ENCODE measurements around the gene OR5B17. TPM values are rescaled to one million over a fixed set of nuclear protein-coding genes. Genes with fewer than 3 reads are reported as not detected.

The OR5B17 gene
- total RNA-seq, 1 experiment from 2014 or later, result not detected

DNA sequence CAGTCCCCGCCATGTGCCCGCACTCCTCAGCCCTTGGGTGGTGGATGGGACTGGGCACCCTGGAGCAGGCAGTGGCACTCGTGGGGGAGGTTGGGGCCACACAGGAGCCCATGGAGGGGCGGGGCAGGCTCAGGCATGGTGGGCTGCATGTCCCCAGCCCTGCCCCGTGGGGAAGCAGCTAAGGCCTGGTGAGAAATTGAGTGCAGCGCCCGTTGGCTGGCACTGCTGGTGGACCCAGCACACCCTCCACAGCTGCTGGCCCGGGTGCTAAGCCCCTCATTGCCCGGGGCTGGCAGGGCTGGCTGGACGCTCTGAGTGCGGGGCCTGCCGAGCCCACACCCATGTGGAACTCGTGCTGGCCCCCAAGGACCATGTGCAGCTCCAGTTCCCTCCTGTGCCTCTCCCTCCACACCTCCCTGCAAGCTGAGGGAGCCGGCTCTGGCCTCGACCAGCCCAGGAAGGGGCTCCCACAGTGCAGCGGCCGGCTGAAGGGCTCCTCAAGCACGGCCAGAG, 31.7 kb upstream of the OR5B17 start:
- CTCF ChIA-PET, result no interaction called here

GRCh38 chr11:58354727-58355126, 4.1 kb downstream of the OR5B17 start:
- Histone ChIP-seq H3K4me3 (ENCODE audit: low read depth, low read length, poor library complexity, severe bottlenecking) (no peak overlapping the region), H3K9me3 (ENCODE audit: low read depth, low read length, poor library complexity, severe bottlenecking) (no peaks in the 10 kb centered on the region), H3K27ac (ENCODE audit: low read depth, low read length, poor library complexity, severe bottlenecking) (no peak overlapping the region), H3K4me1 (ENCODE audit: insufficient read depth, low read length, poor library complexity, severe bottlenecking) (no peaks in the 10 kb centered on the region), H3K27me3 (replicated peaks; ENCODE audit: insufficient read depth, low read depth, low read length, poor library complexity) (no peaks in the 10 kb centered on the region), H3K36me3 (ENCODE audit: insufficient read depth, low read length, poor library complexity, severe bottlenecking) (no peaks in the 10 kb centered on the region)
- POLR2A ChIA-PET (ENCODE audit: low non-redundant PET), result no interaction called here
- TF ChIP-seq, protein P1, sequence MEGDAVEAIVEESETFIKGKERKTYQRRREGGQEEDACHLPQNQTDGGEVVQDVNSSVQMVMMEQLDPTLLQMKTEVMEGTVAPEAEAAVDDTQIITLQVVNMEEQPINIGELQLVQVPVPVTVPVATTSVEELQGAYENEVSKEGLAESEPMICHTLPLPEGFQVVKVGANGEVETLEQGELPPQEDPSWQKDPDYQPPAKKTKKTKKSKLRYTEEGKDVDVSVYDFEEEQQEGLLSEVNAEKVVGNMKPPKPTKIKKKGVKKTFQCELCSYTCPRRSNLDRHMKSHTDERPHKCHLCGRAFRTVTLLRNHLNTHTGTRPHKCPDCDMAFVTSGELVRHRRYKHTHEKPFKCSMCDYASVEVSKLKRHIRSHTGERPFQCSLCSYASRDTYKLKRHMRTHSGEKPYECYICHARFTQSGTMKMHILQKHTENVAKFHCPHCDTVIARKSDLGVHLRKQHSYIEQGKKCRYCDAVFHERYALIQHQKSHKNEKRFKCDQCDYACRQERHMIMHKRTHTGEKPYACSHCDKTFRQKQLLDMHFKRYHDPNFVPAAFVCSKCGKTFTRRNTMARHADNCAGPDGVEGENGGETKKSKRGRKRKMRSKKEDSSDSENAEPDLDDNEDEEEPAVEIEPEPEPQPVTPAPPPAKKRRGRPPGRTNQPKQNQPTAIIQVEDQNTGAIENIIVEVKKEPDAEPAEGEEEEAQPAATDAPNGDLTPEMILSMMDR (conservative IDR thresholded peaks at IDR 0.05; ENCODE audit: low read depth, low read length), result no peak
- TF ChIP-seq EZH2 (IDR thresholded peaks at IDR 0.05; ENCODE audit: borderline replicate concordance, low read depth, low read length, poor library complexity, severe bottlenecking), result no peak
- intact Hi-C loops (cut with micrococcal nuclease; ENCODE audit: unreplicated experiment), result no loop called here
- no TSS peak for BruUV-seq (replicated peaks)
- CTCF ChIA-PET, result no interaction called here
- no peak for DNase-seq (ENCODE audit: low spot score)

More for the DNA sequence above, 31.7 kb upstream of the OR5B17 start:
- H3K4me1 ChIP-seq (ENCODE audit: insufficient read depth, low read length, poor library complexity, severe bottlenecking), result no peaks in the 10 kb centered on the region
- no peak overlapping the region for H3K4me3 ChIP-seq (ENCODE audit: low read depth, low read length, poor library complexity, severe bottlenecking)
- POLR2A ChIA-PET (ENCODE audit: low non-redundant PET), result no interaction called here
- no peaks in the 10 kb centered on the region for H3K27me3 ChIP-seq (replicated peaks; ENCODE audit: insufficient read depth, low read depth, low read length, poor library complexity)
- H3K27ac ChIP-seq (ENCODE audit: low read depth, low read length, poor library complexity, severe bottlenecking), result no peak overlapping the region
- TF ChIP-seq, protein P1 (conservative IDR thresholded peaks at IDR 0.05; ENCODE audit: low read depth, low read length), result no peak
- no peak for TF ChIP-seq EZH2 (IDR thresholded peaks at IDR 0.05; ENCODE audit: borderline replicate concordance, low read depth, low read length, poor library complexity, severe bottlenecking)
- BruUV-seq (replicated peaks), result no TSS peak
- DNase-seq (ENCODE audit: low spot score), result no peak
- H3K9me3 ChIP-seq (ENCODE audit: low read depth, low read length, poor library complexity, severe bottlenecking), result peaks cover 11% of the 10 kb centered on the region
- intact Hi-C loops (cut with micrococcal nuclease; ENCODE audit: unreplicated experiment), result no loop called here
- no peaks in the 10 kb centered on the region for H3K36me3 ChIP-seq (ENCODE audit: insufficient read depth, low read length, poor library complexity, severe bottlenecking)

- ChIA-PET POLR2A (ENCODE audit: low non-redundant PET) (no interaction called here), CTCF (no interaction called here)
- Histone ChIP-seq H3K27ac (ENCODE audit: low read depth, low read length, poor library complexity, severe bottlenecking) (no peak overlapping the region), H3K36me3 (ENCODE audit: insufficient read depth, low read length, poor library complexity, severe bottlenecking) (no peaks in the 10 kb centered on the region), H3K4me3 (ENCODE audit: low read depth, low read length, poor library complexity, severe bottlenecking) (no peak overlapping the region), H3K9me3 (ENCODE audit: low read depth, low read length, poor library complexity, severe bottlenecking) (no peaks in the 10 kb centered on the region), H3K27me3 (replicated peaks; ENCODE audit: insufficient read depth, low read depth, low read length, poor library complexity) (no peaks in the 10 kb centered on the region), H3K4me1 (ENCODE audit: insufficient read depth, low read length, poor library complexity, severe bottlenecking) (no peaks in the 10 kb centered on the region)
- no peak for DNase-seq (ENCODE audit: low spot score)
- intact Hi-C loops (cut with micrococcal nuclease; ENCODE audit: unreplicated experiment), result no loop called here
- no TSS peak for BruUV-seq (replicated peaks)
- TF ChIP-seq, protein P1 (conservative IDR thresholded peaks at IDR 0.05; ENCODE audit: low read depth, low read length), result no peak
- no peak for TF ChIP-seq EZH2 (IDR thresholded peaks at IDR 0.05; ENCODE audit: borderline replicate concordance, low read depth, low read length, poor library complexity, severe bottlenecking)
These were observed 13.7 kb downstream of the OR5B17 start for GRCh38 chr11:58345204-58345603.
